ENCODE results near the gene KISS1.
A peak's percentile ranks its signal among the peaks of the same experiment; 100 is the strongest.

The KISS1 gene

DNA sequence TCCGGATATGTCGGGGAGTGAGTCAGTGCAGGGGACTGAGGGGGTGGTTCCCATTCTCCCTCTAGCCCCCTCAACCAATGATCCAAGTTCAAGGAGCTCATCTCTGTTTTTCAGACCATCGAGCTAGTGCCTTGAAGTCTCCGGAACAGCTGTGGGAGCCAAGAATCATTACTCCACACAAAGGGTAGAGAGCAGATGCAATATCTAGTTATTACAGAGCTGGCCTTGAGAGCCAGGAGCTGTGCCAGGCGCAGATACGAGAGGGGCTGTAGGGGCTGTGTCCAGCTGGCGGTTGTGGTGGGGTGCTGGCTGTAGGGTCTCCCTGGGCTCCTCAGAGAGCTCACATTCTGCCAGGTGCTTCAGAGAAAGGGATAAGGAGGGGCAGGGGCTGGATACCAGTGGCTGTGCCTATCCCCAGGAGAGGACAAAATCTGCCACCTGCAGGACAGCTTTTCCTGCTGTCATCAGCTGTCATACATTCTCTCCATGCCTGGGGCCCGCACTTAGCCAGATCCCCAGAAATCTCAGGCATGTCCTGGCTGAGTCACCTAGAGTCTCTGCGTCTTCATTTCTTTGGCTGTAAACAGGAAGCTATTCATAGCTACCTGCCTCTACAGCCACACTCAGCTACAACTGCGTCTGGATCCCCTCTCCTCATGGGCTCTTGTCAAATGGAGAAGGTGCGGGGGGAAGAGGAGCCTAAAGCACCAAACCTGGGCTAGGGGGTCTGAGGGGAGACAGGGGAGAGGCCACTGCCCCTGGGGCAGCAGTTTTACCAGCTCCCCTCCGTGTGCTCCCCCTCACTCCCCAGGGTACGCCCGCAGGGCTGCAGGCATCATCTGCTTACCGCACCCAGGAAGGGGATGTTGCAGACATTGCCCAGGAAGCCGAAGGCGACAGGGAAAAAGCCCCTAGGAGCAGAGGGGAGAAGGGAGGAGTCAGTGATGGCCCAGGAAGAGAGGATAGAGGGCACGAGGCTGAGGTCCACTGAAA lies 2.4 kb upstream of the KISS1 start:
- TF ChIP-seq JUND (IDR thresholded peaks at IDR 0.05; ENCODE audit: low read depth), result no peak
- peak; percentile 78 to 87 for DNase-seq (ENCODE audit: low read depth in 1 of 2, low spot score in 1 of 2)
- in situ Hi-C loops (cut with HindIII; ENCODE audit: low pct_unique_long_range_greater_than_20kb, low sequenced_read_pairs), result no loop called here

DNA sequence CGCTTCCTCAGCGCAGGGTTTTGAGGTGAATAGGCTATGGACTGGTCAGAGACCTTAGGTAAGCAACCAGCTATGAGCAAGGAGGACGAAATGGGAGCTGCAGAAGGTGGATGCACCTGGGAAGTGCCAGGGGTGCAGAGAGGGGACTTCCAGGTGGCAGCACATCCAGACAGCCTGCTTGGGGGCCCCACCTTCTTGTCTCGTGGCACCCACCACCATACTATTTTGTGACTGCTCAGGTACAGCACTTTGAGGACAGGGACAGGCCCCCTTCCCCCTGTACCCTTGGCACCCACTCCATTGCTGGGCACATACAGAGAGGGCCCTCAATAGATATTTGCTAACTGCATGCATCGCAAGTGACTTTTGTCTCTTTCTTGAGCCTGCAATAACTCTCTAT lies 777 bp upstream of the KISS1 start:
- in situ Hi-C loops (cut with HindIII; ENCODE audit: low pct_unique_long_range_greater_than_20kb, low sequenced_read_pairs), result no loop called here
- no peak for DNase-seq (ENCODE audit: low read depth in 1 of 2, low spot score in 1 of 2)
- TF ChIP-seq JUND (IDR thresholded peaks at IDR 0.05; ENCODE audit: low read depth), result no peak

DNA sequence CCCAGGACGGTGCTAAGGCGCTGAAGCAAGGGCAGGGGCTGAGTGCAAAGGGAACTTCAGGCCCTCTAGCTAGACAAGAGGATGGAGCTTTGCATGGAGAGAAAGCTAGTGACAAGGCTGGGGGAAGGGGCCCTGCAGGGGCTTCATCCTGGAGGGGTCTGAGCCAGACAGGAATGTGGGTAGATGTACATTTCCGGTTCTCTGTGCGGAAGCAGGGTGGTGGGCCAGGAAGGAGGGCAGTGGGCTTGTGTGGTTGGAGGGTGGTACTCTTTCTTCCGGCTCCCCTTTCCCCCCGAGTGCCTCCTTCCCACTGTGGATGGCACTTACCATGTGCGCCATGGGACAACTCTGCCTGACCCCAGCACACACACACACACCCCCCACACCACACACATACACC lies 1.5 kb downstream of the KISS1 start:
- no peak for DNase-seq (ENCODE audit: low read depth in 1 of 2, low spot score in 1 of 2)
- TF ChIP-seq JUND (IDR thresholded peaks at IDR 0.05; ENCODE audit: low read depth), result no peak
- in situ Hi-C loops (cut with HindIII; ENCODE audit: low pct_unique_long_range_greater_than_20kb, low sequenced_read_pairs), result no loop called here

DNA sequence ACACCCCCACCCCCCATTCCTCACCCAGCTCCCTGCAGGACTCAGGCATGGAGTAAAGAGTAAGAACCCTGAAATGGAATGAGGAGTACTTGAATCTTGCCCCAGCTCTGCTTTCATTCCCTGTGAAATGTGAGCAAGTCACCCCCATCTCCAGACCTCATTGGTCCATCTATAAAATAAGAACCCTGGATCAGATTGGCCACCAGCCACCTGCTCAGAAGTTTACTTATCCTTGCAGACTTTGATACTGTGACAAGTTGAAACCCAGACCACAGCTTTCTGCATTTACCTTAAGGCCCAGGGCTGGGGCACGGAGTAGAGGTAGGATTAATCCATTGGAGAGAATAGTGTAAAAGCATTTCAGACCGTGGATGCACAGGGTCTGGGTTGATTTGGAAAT lies 2.2 kb downstream of the KISS1 start:
- TF ChIP-seq JUND (IDR thresholded peaks at IDR 0.05; ENCODE audit: low read depth), result no peak
- in situ Hi-C loops (cut with HindIII; ENCODE audit: low pct_unique_long_range_greater_than_20kb, low sequenced_read_pairs), result no loop called here
- DNase-seq (ENCODE audit: low read depth in 1 of 2, low spot score in 1 of 2), result peak; percentile 50 to 58

DNA sequence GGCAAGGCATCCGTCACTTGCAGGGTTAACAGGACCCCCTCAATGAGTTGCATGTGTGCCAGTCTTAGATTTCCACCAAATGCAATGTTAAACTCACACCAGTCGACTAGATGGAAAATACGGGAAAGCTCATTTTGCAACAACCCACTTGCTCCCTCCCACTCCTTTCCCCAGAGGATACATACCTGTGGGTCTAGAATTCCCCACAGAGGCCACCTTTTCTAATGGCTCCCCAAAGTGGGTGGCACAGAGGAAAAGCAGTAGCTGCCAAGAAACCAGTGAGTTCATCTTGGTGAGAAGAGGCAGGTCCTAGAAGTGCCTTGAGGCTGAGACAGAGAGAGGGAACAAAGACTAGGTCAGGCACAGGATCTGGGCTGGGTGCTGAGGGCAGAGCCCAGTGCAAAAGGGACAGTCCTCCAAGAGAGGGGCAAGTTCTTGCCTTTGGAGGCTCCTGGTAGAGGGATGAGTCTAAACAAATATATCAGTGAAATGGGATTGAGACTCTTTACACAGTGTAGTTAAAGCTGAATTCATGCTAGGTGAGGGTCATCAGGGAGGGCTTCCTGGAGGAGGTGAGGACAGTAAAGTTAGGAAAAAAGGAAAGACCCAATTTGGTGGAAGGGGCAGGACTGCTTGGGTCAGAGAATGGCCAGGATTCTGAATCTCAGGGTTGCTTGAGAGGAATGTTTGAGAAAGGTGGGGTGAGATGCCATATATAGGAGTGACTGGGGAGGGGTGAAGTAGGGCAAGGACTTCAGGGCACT lies 3.5 kb downstream of the KISS1 start:
- no peak for TF ChIP-seq JUND (IDR thresholded peaks at IDR 0.05; ENCODE audit: low read depth)
- in situ Hi-C loops (cut with HindIII; ENCODE audit: low pct_unique_long_range_greater_than_20kb, low sequenced_read_pairs), result no loop called here
- no peak for DNase-seq (ENCODE audit: low read depth in 1 of 2, low spot score in 1 of 2)

DNA sequence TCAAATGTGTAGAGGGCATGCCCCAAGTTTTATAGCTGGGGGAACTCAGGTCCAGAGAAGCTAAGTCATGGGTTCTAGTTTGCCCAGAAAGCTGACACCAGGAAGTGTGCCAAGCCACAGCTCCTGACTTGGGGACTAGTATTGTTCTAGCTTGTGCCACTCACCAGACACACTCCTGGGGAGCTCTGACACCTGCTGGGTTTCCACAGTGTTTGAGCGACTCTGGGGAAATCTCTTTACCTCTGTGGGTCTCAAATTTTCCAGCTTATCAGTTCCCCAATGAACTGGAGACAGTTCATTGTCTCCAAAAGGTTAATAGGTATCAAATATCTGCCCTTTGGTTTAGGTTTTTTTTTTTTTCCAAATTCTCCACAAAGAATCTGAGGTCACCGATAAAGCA lies 4.2 kb downstream of the KISS1 start:
- in situ Hi-C loops (cut with HindIII; ENCODE audit: low pct_unique_long_range_greater_than_20kb, low sequenced_read_pairs), result no loop called here

DNA sequence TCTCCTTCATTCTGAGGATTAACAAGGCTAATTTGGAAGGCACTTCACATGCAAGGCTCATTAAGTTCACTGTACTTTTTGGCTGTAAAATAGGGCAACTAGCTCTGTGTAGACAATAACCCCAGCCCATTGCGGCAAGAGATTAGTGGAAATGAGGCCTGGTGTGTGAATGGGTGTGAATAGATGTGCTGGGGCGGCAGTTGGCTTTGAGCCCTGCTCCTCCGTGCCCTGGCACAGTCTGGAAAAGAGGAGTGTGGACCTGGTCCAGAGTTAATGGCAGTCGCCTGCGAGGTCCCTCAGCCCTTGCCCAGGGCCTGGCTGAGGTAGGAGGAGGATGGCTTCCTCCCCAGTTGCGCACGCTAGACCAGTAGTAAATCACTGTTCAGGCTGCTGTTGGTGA lies 4.8 kb downstream of the KISS1 start:
- TF ChIP-seq JUND (IDR thresholded peaks at IDR 0.05; ENCODE audit: low read depth), result no peak
- no peak for DNase-seq (ENCODE audit: low read depth in 1 of 2, low spot score in 1 of 2)
- in situ Hi-C loops (cut with HindIII; ENCODE audit: low pct_unique_long_range_greater_than_20kb, low sequenced_read_pairs), result no loop called here

More for the DNA sequence above, 4.2 kb downstream of the KISS1 start:
- TF ChIP-seq JUND (IDR thresholded peaks at IDR 0.05; ENCODE audit: low read depth), result no peak
- peak in 1 of 2 experiments; percentile 28 for DNase-seq (ENCODE audit: low read depth in 1 of 2, low spot score in 1 of 2)

DNA sequence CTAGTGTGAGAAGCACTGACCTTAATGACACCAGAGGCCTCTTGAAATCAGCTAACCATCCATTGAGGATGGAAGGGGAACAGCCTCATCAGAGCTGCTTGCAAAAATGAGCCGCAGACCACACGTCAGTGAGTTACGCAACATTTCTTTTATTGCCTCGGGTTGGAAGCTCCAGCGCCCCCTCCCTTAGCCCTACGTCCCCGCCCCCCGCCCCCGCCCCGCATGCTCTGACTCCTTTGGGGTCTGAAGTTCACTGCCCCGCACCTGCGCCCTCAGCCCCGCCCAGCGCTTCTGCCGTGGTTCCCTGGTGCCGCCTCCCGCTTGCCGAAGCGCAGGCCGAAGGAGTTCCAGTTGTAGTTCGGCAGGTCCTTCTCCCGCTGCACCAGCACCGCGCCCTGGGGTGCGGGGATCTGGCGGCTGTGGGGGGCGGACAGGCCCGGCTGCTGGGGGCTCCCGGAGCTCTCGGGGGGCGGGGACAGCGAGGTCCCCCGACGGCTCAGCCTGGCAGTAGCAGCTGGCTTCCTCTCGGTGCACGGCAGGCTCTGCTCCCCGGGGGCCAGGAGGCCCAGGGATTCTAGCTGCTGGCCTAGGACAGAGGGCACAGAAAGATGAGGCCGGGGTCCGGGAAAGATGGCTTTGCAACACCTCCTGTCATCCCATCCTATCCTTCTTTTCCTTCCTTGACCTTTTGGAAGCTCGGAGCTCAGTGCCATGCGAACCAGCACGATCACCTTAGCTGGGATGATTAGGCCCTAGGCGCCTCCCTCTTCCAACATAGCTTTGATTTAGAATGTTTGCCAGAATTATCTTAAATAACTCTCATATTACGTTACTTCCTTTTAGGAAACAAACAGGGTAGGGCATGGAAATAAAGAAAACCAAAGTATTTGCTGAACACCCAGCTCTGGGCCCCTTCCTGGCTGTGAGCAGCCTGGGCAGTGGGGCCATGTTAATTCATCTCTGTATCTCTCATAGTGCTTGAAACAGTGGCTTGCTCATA lies 5.8 kb downstream of the KISS1 start:
- in situ Hi-C loops (cut with HindIII; ENCODE audit: low pct_unique_long_range_greater_than_20kb, low sequenced_read_pairs), result no loop called here
- no peak for TF ChIP-seq JUND (IDR thresholded peaks at IDR 0.05; ENCODE audit: low read depth)

DNA sequence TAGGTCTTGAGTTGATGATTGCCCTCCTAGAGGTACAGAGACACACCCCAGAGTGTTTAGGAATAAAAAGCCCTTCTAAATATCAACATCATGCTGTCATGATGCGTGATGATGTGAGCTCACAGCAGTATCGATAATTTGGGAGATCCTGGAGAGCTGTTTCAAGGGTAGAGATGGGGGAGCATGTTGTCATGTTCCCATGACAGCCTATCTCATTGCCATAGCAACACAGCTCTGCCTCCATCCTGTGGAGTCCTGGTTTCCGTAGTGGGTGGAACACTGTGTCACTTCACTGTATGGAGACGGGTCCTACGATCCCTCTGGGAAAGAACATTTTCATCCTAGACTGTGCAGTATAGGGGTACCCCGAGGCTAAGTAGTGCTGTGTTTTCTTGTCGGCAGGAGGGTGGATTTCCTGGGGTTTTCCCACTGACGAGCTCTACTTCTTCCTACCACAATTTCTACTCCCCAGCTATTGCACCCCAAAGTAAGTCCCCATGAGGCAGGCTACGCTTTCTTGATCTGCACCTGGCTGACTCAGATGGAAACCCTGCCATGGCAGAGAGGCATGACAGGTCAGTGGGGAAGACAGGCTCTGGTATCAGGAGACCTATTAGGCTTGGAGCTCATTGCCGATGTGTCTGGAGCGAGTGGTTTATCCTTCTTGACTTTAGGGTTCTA lies 7.2 kb downstream of the KISS1 start:
- DNase-seq (ENCODE audit: low read depth in 1 of 2, low spot score in 1 of 2), result no peak
- TF ChIP-seq JUND (IDR thresholded peaks at IDR 0.05; ENCODE audit: low read depth), result no peak
- in situ Hi-C loops (cut with HindIII; ENCODE audit: low pct_unique_long_range_greater_than_20kb, low sequenced_read_pairs), result no loop called here

More for the DNA sequence above, 5.8 kb downstream of the KISS1 start:
- DNase-seq (ENCODE audit: low read depth in 1 of 2, low spot score in 1 of 2), result peak; percentile 24 to 63

DNA sequence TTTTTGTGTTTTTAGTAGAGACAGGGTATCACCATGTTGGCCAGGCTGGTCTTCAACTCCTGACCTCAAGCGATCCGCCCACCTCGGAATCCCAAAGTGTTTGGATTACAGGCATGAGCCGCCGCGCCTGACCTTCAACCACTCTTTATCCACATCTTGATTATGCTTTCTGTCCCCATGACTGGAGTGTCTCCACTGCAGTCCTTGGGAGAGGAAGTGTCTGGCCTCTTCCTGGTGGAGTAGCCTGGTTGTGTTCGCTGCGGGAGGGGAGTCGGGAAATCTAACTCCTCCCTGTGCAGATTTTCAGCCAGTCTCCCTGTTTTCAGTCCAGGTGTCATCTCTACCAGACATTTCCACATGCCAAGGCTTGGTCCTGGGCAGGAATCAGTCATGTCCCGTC lies 9.7 kb downstream of the KISS1 start:
- in situ Hi-C loops (cut with HindIII; ENCODE audit: low pct_unique_long_range_greater_than_20kb, low sequenced_read_pairs), result no loop called here
- TF ChIP-seq JUND (IDR thresholded peaks at IDR 0.05; ENCODE audit: low read depth), result no peak

DNA sequence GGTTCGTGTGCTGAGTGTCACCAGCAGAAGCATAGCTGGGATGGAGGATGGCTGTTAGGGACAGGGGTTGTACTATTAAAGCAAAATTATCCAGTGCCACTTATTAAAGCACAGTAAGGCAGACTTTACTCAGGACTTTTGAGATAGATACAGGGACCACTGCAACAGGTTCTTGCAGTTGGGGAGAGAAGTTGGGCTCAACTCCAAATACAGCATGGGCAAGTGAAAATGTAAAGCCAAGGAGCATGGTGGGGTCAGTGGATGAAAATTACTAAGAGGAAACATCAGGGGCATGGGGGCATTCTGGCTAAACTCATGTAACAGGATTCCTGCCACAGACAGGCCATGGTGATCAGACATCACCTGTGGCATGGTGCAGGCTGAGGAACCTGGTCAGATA lies 15.2 kb downstream of the KISS1 start:
- DNase-seq (ENCODE audit: low read depth in 1 of 2, low spot score in 1 of 2), result no peak
- in situ Hi-C loops (cut with HindIII; ENCODE audit: low pct_unique_long_range_greater_than_20kb, low sequenced_read_pairs), result no loop called here
- no peak for TF ChIP-seq JUND (IDR thresholded peaks at IDR 0.05; ENCODE audit: low read depth)

More for the DNA sequence above, 9.7 kb downstream of the KISS1 start:
- DNase-seq (ENCODE audit: low read depth in 1 of 2, low spot score in 1 of 2), result no peak

All from T47D (cell line).